ENCODE results near the gene LRRC7.
"Not testable (repeated sequence)": the region's sequence is repeated elsewhere in the genome, so short reads cannot be mapped to it uniquely, and the experiment has no call there.

The LRRC7 gene

DNA sequence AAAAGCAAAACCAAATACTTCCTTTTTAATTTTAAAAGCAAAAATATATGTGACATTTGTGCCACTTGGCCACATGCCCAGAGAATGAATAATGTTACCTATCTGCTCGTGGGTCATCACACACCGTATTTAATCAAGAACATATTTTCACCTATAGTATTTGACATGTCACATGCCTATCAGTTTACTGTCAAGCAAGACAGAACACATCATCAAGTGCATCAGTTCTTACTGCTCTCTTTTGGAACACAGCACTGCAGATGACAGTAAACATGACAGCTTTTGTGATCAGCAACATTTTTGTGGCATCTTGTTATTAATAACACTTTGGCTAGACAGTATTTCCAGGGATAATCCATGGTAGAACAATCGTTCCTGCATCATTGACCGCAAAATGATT lies 134.4 kb downstream of the LRRC7 start:
- no peaks in the 10 kb centered on the region for H3K36me3 Mint-ChIP-seq (ENCODE audit: low read depth)
- TF ChIP-seq, protein P1, sequence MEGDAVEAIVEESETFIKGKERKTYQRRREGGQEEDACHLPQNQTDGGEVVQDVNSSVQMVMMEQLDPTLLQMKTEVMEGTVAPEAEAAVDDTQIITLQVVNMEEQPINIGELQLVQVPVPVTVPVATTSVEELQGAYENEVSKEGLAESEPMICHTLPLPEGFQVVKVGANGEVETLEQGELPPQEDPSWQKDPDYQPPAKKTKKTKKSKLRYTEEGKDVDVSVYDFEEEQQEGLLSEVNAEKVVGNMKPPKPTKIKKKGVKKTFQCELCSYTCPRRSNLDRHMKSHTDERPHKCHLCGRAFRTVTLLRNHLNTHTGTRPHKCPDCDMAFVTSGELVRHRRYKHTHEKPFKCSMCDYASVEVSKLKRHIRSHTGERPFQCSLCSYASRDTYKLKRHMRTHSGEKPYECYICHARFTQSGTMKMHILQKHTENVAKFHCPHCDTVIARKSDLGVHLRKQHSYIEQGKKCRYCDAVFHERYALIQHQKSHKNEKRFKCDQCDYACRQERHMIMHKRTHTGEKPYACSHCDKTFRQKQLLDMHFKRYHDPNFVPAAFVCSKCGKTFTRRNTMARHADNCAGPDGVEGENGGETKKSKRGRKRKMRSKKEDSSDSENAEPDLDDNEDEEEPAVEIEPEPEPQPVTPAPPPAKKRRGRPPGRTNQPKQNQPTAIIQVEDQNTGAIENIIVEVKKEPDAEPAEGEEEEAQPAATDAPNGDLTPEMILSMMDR (IDR thresholded peaks at IDR 0.05; ENCODE audit: unreplicated experiment in 3 of 3), result no peak
- H3K4me1 Mint-ChIP-seq, result peaks cover 9% of the 10 kb centered on the region
- H3K9me3 Mint-ChIP-seq, result peaks cover 2% of the 10 kb centered on the region
- no peak overlapping the region for H3K4me3 Mint-ChIP-seq
- H3K27me3 Mint-ChIP-seq (ENCODE audit: low read depth), result no peaks in the 10 kb centered on the region
- no peak overlapping the region for H3K27ac Mint-ChIP-seq

DNA sequence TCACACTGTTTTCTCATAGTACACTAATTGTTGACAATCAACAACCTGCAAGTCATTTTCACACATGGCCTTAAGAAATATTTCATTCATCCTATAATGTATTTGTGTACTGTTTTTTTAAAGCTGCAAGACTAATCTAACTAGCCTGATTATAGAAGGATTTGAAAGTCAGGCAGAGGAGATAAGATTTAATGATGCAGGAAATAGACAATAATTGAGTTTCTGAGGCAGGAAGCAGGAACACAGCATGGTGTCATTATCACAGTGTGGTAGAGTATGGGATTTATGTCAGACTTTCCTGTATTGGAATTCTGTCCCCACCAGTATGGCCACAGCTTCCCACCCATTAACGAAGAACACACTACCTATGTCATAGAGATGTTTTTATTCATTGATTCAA lies 138.8 kb downstream of the LRRC7 start:
- Mint-ChIP-seq H3K36me3 (ENCODE audit: low read depth) (no peaks in the 10 kb centered on the region), H3K4me1 (peaks cover 9% of the 10 kb centered on the region), H3K4me3 (no peak overlapping the region), H3K27ac (peak overlapping the region in 1 of 3 experiments; percentile 30), H3K27me3 (ENCODE audit: low read depth) (no peaks in the 10 kb centered on the region), H3K9me3 (no peaks in the 10 kb centered on the region)
- TF ChIP-seq, protein P1 (IDR thresholded peaks at IDR 0.05; ENCODE audit: unreplicated experiment in 3 of 3), result no peak

DNA sequence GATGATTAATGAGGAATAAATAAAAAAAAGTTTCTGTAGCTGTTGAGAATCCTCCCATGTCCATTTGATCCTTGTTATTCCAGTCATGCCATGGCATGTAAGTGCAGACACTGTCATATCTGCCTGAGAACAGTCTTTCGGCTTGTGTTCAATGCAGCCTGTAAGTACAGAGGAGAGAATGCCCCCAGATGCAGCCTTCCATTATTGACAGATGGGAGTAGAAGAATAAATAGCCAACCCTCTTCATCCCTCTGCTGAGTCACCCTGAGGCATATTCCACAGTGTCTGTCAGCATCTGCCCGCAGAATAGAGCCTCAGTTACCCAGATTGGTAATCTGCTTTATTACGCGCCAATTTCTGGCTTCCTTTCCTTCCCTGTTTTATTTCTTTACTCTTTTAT lies 139.4 kb downstream of the LRRC7 start:
- Mint-ChIP-seq H3K4me3 (no peak overlapping the region), H3K9me3 (no peaks in the 10 kb centered on the region), H3K27ac (no peak overlapping the region), H3K4me1 (peaks cover 9% of the 10 kb centered on the region), H3K36me3 (ENCODE audit: low read depth) (no peaks in the 10 kb centered on the region), H3K27me3 (ENCODE audit: low read depth) (no peaks in the 10 kb centered on the region)
- TF ChIP-seq, protein P1 (IDR thresholded peaks at IDR 0.05; ENCODE audit: unreplicated experiment in 3 of 3), result no peak

DNA sequence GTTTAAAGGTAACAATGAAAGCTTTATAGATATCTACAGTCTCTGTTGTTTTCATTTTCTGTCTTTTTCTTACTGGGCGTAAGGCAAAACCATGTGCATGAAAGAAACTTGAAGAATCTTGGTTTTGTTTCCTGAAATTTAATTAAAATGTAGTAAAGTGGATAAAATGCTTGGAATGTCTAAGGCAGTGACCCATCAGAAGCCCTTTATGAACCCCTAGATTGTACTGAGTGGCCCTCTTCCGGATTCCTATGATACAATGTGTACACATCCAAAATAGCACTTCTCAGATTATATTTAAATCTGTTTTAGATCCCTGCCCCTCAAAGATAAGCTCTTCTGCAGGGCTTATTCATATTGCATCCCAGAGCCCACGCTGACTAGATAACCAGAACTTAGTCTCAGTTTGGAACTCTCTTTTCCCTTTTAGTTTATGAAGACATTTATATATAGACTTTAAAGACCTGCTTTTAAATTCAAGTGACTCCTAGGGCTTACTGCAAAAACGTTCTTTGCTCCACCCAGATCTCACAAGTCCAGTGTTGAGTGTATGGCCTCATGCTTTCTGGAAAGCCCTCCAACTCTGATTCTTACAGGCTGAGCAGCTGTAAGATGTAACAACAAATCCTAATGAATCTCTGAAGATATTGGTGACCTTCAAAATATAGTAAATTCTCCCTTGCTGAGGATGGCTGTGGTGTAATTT lies 142.9 kb downstream of the LRRC7 start:
- H3K4me3 Mint-ChIP-seq, result no peak overlapping the region
- peak overlapping the region in 2 of 3 experiments; percentile 29 to 81 for H3K27ac Mint-ChIP-seq
- no peaks in the 10 kb centered on the region for H3K36me3 Mint-ChIP-seq (ENCODE audit: low read depth)
- H3K4me1 Mint-ChIP-seq, result peaks cover 9% of the 10 kb centered on the region
- TF ChIP-seq, protein P1 (IDR thresholded peaks at IDR 0.05; ENCODE audit: unreplicated experiment in 3 of 3), result no peak
- no peaks in the 10 kb centered on the region for H3K9me3 Mint-ChIP-seq
- H3K27me3 Mint-ChIP-seq (ENCODE audit: low read depth), result no peaks in the 10 kb centered on the region

DNA sequence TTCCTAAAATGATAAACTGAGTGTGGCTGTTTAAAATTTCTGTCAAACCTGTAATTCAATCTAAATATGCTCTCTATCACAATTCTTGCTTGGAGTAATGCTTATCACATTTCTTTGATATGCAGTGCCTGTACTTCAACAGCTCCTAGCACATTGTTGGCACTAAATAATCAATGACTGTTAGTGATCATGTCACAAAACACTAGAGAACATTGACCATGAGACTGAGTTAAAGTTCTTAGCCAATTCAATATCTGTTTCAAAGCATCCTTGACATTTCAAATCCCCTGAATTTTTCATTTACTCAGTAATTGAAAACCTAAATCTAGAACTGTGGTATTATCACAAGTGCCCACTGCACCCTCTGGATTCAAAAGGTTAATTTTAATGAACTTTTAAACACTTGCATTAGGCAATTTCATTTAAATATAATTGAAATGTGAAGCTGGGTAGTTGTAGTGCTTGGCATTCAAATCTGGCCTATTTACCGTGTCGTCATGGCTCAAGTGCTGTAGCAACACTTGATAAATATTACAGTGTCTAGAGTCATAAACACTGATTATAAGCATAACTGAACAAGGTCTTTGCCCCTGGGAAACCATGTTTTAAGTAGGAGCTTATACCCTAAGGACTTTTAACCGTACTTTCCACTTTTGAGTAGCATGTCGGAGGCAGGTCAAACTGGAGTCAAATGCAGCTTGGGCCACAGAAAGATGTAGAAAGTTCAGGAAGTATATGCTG lies 143.6 kb downstream of the LRRC7 start:
- no peaks in the 10 kb centered on the region for H3K9me3 Mint-ChIP-seq
- H3K4me1 Mint-ChIP-seq, result peaks cover 9% of the 10 kb centered on the region
- H3K4me3 Mint-ChIP-seq, result no peak overlapping the region
- H3K27ac Mint-ChIP-seq, result peak overlapping the region in 2 of 3 experiments; percentile 29 to 81
- H3K36me3 Mint-ChIP-seq (ENCODE audit: low read depth), result no peaks in the 10 kb centered on the region
- TF ChIP-seq, protein P1 (IDR thresholded peaks at IDR 0.05; ENCODE audit: unreplicated experiment in 3 of 3), result no peak
- no peaks in the 10 kb centered on the region for H3K27me3 Mint-ChIP-seq (ENCODE audit: low read depth)

DNA sequence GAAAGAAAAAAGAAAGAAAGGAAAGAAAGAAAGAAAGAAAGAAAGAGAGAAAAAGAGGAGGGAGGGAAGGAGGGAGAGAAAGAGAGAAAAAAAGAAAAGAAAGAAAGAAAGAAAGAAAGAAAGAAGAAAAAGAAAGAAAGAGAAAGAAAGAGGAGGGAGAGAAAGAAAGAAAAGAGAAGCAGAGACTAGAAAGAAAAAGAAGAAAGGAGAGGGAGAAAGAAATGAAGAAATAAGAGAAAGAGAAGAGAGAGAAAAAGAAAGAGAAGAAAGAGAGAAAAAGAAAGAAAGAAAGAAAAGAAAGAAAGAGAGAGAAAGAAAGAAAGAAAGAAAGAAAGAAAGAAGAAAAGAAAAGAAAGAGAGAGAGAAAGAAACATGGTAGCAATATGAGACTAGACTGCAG lies 150.1 kb downstream of the LRRC7 start:
- not testable (repeated sequence) for H3K9me3 Mint-ChIP-seq; H3K4me3 Mint-ChIP-seq; H3K27me3 Mint-ChIP-seq (ENCODE audit: low read depth); H3K36me3 Mint-ChIP-seq (ENCODE audit: low read depth); H3K27ac Mint-ChIP-seq; H3K4me1 Mint-ChIP-seq
